ENCODE data around the gene ZNF212.
"Not testable (repeated sequence)": the region's sequence is repeated elsewhere in the genome, so short reads cannot be mapped to it uniquely, and the experiment has no call there.

The ZNF212 gene

GRCh38 chr7:149220534-149220933, 18.9 kb upstream of the ZNF212 start:
- DNase-seq: no peak

- no peak for DNase-seq
Measured at GRCh38 chr7:149223176-149223575, 16.3 kb upstream of the ZNF212 start.

- no peak for DNase-seq
Measured at GRCh38 chr7:149223761-149224160, 15.7 kb upstream of the ZNF212 start.

- no peak for DNase-seq
Measured at GRCh38 chr7:149224352-149224751, 15.1 kb upstream of the ZNF212 start.

- no peak for DNase-seq
Measured at GRCh38 chr7:149225106-149225505, 14.3 kb upstream of the ZNF212 start.

GRCh38 chr7:149225656-149226055, 13.8 kb upstream of the ZNF212 start:
- no peak for DNase-seq

GRCh38 chr7:149226366-149226765, 13.1 kb upstream of the ZNF212 start:
- DNase-seq: not testable (repeated sequence)

- DNase-seq: no peak
Measured at GRCh38 chr7:149226840-149227494, 12.5 kb upstream of the ZNF212 start.

GRCh38 chr7:149228831-149229471, 10.5 kb upstream of the ZNF212 start:
- no peak for DNase-seq

- DNase-seq: no peak
Measured at GRCh38 chr7:149229526-149229925, 9.9 kb upstream of the ZNF212 start.

- no peak for DNase-seq
Measured at GRCh38 chr7:149232362-149232761, 7.1 kb upstream of the ZNF212 start.

- DNase-seq: not testable (repeated sequence)
Measured at GRCh38 chr7:149233655-149234204, 5.7 kb upstream of the ZNF212 start.

GRCh38 chr7:149237502-149237901, 1.9 kb upstream of the ZNF212 start:
- no peak for DNase-seq

GRCh38 chr7:149238051-149238450, 1.4 kb upstream of the ZNF212 start:
- no peak for DNase-seq

- DNase-seq: no peak
Measured at GRCh38 chr7:149240637-149241036, 1.2 kb downstream of the ZNF212 start.

GRCh38 chr7:149241696-149242095, 2.2 kb downstream of the ZNF212 start:
- no peak for DNase-seq

- DNase-seq: no peak
Measured at GRCh38 chr7:149245244-149245643, 5.8 kb downstream of the ZNF212 start.

- DNase-seq: no peak
Measured at GRCh38 chr7:149245744-149246143, 6.3 kb downstream of the ZNF212 start.

GRCh38 chr7:149248777-149249176, 9.3 kb downstream of the ZNF212 start:
- no peak for DNase-seq

- DNase-seq: not testable (repeated sequence)
Measured at GRCh38 chr7:149250151-149250550, 10.7 kb downstream of the ZNF212 start.

- DNase-seq: not testable (repeated sequence)
Measured at GRCh38 chr7:149251518-149251917, 12.1 kb downstream of the ZNF212 start.

- no peak for DNase-seq
Measured at GRCh38 chr7:149252378-149252777, 12.9 kb downstream of the ZNF212 start.

GRCh38 chr7:149253665-149254064, 14.2 kb downstream of the ZNF212 start:
- no peak for DNase-seq

GRCh38 chr7:149254181-149254858, 14.9 kb downstream of the ZNF212 start:
- no peak for DNase-seq
